Astrocyte of the spinal cord (primary cell): Measurements from ENCODE around the gene ARHGEF16.
A peak's percentile ranks its signal among the peaks of the same experiment; 100 is the strongest.

ENCODE experiments used
- DNase-seq: peaks from one replicate; pipeline ENCODE4 v3.0.0; 2011; ENCODE audit warnings: low read depth, low spot score
- H3K4me3 ChIP-seq: 2 replicates; pipeline ENCODE4 v1.5.1; 2011; ENCODE audit warnings: low read depth, mild to moderate bottlenecking, low read length, moderate library complexity
- CTCF ChIP-seq: IDR thresholded peaks from 2 replicates; pipeline ENCODE4 v1.5.1; 2012; ENCODE audit warnings: low read depth, mild to moderate bottlenecking, low read length, inconsistent platforms
- in situ Hi-C: cut with HindIII; loops from 2 replicates; pipeline ENCODE4 v1.10.0; 2017; ENCODE audit warnings: low sequenced_read_pairs

The ARHGEF16 gene

DNA sequence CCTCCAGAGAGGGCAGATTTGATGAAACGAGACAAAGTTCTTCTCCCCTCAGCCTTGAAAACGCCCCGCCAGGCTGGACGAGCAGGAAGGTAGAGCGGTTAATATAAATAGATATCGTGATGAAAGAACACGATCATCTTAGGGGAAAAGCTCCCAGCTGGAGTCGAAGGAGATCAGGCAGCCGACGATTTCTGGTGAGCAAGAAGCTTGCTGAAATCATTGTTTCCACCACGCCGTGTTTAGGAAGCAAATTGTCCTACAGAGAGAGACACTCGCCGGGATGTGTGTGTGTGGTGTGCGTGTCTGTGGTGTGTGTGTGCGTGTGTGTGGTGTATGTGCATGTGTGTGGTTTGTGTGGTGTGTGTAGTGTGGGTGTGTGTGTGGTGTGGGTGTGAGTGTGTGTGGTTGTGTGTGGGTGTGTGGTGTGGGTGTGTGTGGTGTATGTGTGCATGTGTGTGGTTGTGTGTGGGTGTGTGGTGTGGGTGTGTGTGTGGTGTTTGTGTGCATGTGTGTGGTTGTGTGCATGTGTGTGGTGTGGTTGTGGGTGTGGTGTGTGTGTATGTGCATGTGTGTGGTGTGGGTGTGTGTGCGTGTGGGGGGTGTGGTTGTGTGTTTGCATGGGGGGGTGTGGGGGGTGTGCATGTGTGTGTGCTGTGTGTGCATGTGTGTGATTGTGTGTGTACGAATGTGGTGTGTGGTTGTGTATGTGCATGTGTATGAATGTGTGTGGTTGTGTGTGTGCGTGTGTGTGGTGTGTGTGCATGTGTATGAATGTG is 44.9 kb upstream of the ARHGEF16 start:
- no peak for TF ChIP-seq CTCF
- no peak for DNase-seq
- no peak overlapping the region for H3K4me3 ChIP-seq
- in situ Hi-C loops: loop anchor here (25.0 kb wide), 1 partner anchor 347 kb away; the partner anchor contains the start of gene PRDM16

DNA sequence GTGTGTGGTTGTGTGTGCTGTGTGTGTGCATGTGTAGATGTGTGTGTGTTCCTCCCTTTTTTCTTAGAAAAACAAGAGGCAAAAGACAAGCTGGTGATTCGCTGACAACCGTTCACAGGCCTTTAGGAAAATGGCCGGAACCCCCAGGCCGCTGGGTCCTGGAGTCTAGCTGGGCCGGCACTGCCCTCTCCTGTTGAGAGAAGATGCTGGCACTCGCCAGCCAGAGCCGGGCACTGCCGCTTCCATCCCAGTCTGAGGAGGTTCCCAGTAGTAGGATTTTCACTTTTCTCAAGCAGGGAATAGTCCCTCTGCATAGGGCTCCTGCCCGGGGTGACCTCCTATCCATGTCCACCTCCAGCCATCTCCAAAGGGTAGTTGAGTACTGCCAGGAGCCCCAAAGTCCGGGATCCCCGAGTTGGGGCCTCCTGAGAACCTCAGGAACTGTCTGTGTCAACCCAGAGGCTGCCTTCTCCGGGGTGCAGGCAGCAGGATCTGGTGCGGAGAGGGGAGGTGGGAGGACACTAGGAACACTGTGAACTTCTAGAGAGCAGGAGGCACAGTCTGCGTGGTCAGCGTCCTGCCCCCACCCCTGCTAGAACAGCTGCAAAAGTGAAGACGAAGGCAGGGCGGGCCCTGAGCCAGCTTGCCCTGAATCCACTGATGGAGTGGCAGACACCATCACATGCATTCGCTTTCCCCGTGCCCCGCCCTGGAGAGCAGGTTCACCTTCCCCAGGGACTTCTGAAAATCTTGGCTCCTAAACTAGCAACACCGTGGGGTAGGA is 44.1 kb upstream of the ARHGEF16 start:
- peak; percentile 70 for DNase-seq
- in situ Hi-C loops: loop anchor here (25.0 kb wide), 1 partner anchor 348 kb away; the partner anchor contains the start of gene PRDM16

DNA sequence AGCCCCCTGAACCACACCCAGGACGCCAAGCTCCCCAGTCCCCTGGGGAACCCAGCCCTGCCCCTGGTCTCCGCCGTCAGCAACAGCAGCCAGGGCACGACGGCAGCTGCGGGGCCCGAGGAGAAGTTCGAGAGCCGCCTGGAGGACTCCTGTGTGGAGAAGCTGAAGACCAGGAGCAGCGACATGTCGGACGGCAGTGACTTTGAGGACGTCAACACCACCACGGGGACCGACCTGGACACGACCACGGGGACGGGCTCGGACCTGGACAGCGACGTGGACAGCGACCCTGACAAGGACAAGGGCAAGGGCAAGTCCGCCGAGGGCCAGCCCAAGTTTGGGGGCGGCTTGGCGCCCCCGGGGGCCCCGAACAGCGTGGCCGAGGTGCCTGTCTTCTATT is 42.7 kb upstream of the ARHGEF16 start:
- no peak overlapping the region for H3K4me3 ChIP-seq
- in situ Hi-C loops: loop anchor here (25.0 kb wide), 1 partner anchor 350 kb away; the partner anchor contains the start of gene PRDM16
- no peak for DNase-seq
- TF ChIP-seq CTCF: no peak

More for the DNA sequence above, 44.1 kb upstream of the ARHGEF16 start:
- no peak overlapping the region for H3K4me3 ChIP-seq
- TF ChIP-seq CTCF: peak; percentile 84

DNA sequence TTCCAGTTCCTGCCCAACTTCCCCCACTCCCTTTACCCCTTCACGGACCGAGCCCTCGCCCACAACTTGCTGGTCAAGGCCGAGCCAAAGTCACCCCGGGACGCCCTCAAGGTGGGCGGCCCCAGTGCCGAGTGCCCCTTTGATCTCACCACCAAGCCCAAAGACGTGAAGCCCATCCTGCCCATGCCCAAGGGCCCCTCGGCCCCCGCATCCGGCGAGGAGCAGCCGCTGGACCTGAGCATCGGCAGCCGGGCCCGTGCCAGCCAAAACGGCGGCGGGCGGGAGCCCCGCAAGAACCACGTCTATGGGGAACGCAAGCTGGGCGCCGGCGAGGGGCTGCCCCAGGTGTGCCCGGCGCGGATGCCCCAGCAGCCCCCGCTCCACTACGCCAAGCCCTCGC is 42.1 kb upstream of the ARHGEF16 start:
- TF ChIP-seq CTCF: no peak
- no peak for DNase-seq
- H3K4me3 ChIP-seq: no peak overlapping the region
- in situ Hi-C loops: loop anchor here (25.0 kb wide), 1 partner anchor 350 kb away; the partner anchor contains the start of gene PRDM16

DNA sequence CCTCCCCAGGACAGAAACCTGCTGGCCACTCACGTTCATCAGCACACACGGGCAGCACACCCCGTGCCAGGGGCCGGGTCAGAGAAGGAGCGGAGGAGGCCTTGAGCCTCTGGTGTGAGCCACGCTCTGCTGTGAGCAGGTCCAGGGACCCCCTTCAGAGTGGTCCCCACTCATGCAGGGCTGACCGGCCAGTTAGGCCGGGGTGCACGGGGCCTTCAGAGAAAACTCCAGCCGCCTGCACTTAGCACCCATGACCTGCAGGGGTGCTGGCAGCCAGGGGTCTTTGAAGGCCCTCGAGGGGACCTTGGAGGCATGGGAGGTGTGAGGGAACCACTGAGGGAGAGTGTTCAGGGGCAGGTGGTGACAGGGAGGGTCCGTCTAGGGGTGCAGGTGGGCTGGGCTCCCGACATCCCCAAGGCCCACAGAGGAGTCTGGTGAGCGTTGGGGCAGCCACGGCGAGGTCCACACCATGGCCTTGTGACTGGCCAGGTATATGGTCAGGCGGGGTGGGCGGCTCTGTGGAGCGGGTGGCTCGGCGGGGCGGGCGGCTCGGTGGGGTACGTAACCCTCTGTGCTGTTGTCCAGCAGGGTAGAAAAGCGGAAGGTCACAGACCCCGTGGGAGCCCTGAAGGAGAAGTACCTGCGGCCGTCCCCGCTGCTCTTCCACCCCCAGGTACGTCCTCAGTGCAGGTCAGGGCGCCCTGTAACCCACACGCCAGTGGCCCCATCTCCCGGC is 40.3 kb upstream of the ARHGEF16 start:
- in situ Hi-C loops: loop anchor here (25.0 kb wide), 1 partner anchor 352 kb away; the partner anchor contains the start of gene PRDM16
- no peak for DNase-seq
- no peak overlapping the region for H3K4me3 ChIP-seq
- TF ChIP-seq CTCF: no peak
